Melanocyte of skin (primary cell): ENCODE data around the gene TOMT. TPM values are rescaled to one million over a fixed set of nuclear protein-coding genes. Genes with fewer than 3 reads are reported as not detected.

Experiments
- small RNA-seq, 2 donors: library from RNA; depleted of rRNA; stranded (forward); fragments of <200 nt; gene quantifications; one replicate each; pipeline ENCODE3, GENCODE V24; 2012
- total RNA-seq, 2 donors: library from RNA; depleted of rRNA; stranded (reverse); fragments of >200 nt; gene quantifications; 2 replicates each; pipeline ENCODE4 v1.2.3, GENCODE V29; 2012

The TOMT gene, protein sequence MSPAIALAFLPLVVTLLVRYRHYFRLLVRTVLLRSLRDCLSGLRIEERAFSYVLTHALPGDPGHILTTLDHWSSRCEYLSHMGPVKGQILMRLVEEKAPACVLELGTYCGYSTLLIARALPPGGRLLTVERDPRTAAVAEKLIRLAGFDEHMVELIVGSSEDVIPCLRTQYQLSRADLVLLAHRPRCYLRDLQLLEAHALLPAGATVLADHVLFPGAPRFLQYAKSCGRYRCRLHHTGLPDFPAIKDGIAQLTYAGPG
- total RNA-seq = under 1 TPM in 1 of 2 donors, not detected in 1; under 0.01 TPM

DNA sequence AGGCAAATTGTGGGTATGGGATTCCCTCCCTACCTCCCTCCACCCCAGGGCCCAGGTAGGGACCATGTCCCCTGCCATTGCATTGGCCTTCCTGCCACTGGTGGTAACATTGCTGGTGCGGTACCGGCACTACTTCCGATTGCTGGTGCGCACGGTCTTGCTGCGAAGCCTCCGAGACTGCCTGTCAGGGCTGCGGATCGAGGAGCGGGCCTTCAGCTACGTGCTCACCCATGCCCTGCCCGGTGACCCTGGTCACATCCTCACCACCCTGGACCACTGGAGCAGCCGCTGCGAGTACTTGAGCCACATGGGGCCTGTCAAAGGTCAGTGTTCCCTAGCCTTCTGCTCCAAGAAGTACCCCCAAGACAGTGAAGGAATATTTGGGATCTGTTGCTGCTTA is at the start of gene TOMT:
Gene TOMT (plus strand): TSS at position 37 of the 400 bp plus-strand sequence. CDS start 28 bp downstream, at position 65.

DNA sequence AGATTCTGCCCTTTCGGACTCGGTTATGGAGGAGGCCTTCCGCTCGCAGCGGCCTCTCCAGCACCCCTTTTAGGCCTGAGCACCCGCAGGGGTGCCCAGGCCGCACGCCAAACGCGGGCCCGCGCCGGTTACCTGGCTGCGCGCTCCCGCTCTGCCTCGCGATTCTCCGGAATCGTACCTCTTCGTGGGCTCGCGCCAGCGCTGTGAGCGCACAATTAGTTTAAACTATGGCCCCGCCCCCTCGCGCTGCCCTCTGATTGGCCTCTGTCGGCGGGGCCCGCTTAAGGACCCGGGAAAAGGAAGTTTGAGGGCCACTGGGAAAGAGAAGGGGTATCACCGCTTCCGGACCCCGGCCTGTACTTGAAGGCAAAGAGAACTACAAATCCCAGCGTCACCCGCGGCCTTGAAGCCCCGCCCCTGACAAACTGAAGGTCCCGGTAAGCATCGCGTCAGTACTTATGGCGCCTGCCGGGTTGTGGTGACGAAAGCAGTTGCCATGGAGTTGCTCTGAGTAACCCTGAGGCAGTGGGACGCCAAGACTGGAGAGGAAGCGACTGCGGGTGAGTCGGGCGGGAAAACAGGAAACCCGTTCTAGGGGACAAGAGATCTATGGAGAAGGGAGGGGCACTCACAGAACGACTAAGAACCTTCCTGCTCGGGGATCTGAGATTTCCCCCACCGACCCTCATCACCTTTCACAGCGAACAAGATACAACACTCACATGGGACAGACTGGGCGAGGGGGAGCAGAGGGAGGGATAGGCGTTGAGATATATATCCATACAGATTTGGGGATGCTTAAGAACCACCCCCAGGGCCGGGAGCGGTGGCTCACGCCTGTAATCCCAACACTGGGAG is 25.2 kb upstream of the TOMT start, which contains the start of the genes LRRC51 and NUMA1:
Gene LRRC51 (plus strand): TSS at position 525 of the 858 bp plus-strand sequence. CDS start 8,234 bp downstream, outside the sequence.
Gene NUMA1 (minus strand): TSS at position 217 of the 858 bp plus-strand sequence. CDS start 44,599 bp downstream, outside the sequence.

DNA sequence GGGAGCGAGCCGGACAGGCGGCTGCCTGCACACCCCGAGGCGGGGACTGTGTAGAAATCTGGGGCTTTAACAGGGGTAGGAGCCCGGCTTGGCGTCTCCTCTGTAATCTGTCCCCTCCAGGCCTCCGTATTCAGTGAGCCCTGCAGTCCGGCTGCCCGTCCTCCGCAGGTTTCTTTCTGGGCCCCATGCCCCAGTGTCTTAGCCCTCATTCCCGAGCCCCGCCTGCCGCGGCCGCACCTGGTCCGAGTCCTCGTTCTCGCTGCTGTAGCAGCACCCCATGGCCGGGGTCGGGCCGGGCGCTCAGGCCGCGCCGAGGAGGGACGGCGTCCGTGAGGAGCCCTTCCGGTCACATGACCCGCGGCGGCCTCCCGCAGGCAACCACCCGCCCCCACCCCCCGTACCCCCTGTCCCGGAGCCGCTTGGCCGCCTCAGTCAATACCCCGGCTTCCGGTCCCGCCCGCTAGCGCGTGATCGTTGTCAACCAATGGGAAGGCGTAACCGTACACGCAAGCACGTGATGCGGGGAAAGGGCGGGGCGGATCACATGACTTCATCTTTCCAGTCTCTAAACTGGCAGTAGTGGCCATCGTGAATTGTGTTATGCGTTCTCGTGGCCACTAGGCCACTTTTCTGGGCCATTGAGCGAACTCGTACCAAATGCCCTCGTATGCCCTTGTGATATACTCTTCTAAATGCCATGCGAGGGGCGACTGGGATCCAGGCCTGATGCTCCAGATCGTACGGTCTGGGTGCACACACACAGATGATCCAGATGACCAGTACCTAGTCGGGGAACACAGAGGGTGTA is 2.6 kb upstream of the TOMT start, which contains the start of gene LAMTOR1:
Gene LAMTOR1 (minus strand): TSS at position 352 of the 808 bp plus-strand sequence. CDS start 73 bp downstream, at position 279.

DNA sequence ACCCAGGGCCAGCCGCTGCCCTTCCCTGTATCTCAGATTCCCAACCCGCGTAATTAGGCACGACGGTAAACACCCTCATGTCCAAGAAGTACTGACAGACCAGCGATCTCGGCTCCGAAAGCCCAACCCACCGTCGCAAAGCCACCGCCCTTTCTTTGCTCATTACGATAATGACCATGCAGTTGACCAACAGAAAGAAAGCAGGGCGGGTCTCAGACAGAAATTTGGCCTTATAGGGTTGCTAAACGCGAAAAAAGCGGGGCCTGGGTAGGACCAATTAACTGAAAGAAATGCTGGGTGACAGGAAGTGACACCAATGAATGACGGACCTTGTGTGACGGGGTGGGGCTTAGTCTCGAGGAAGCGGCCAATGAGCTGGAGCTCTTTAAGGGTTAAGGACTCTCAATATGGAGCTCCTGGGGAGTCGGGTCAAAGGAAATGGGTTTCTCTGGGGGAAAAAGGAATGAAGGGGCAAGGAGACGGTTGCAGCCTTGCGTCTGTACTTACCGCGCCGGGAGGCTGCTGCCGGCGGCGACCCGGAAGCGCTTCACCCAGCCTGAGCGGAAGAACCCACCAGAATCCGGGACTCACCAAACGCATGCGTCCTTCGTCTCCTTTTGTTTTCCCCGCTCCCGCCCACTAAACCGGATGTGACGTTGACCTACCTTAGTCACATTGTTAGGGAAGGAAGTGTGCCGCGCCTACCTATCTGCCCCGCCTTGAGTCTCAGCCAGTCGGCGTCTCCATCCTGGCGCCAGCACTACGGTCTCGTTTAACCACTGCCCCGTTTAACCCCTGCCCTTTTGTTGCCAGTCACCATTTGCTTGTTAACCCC is 6.6 kb downstream of the TOMT start, which contains the start of gene ANAPC15:
Gene ANAPC15 (minus strand): TSS at position 553 of the 835 bp plus-strand sequence. CDS start 1,419 bp downstream, outside the sequence.

DNA sequence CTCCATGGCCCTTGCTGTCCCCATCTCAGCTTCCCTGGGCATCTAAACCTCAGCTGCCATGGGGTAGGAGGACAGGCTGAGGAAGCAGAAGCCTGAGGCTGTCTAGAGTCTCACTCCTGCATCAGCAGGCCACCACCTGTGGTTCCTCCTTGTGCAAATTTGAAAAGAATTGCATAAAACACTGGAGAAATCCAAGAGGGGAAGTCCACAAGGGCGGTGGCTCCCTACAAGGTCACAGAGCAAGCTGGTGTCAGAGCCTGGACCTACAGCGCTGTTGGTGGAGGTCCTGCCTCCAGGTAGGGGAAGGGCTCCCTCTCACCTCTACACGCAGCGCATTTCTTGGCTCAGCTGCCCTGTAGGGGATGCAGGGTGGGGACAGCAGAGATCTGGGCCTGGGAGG is 29.7 kb downstream of the TOMT start, which contains the start of gene FOLR3:
Gene FOLR3 (plus strand): TSS at position 253 of the 400 bp plus-strand sequence. CDS start 228 bp downstream, outside the sequence.

Small RNA genes within 50 kb of the gene (small RNA-seq; reads per million reads assigned to genes)
- 0 to 0.06 reads per million in 2 donors for gene MIR3165

Other genes with a start within 250 kb of the TOMT start
- not detected for gene DEFB131B, start 227.5 kb upstream of the TOMT start, total RNA-seq
- gene XNDC1N, start 177.3 kb upstream of the TOMT start, total RNA-seq = 1 to 10 TPM; 2.8 to 4.3 TPM
- gene RNF121, start 176.9 kb upstream of the TOMT start, total RNA-seq = 10 to 100 TPM; 16.5 to 21.6 TPM
- gene IL18BP, start 107.0 kb upstream of the TOMT start, total RNA-seq = 1 to 10 TPM; 1.4 to 2.0 TPM
- gene NUMA1, start 25.4 kb upstream of the TOMT start, total RNA-seq = 100 to 1,000 TPM; 100 to 103 TPM
- gene LRRC51, start 25.1 kb upstream of the TOMT start, total RNA-seq = 1 to 10 TPM; 3.4 to 4.7 TPM
- gene LAMTOR1, start 2.6 kb upstream of the TOMT start, total RNA-seq = 100 to 1,000 TPM; 131 to 157 TPM
- 10 to 100 TPM; 20.0 to 38.3 TPM for gene ANAPC15, start 6.8 kb downstream of the TOMT start, total RNA-seq
- not detected for gene FOLR3, start 29.8 kb downstream of the TOMT start, total RNA-seq
- not detected for gene FOLR1, start 86.2 kb downstream of the TOMT start, total RNA-seq
- not detected for gene FOLR2, start 110.9 kb downstream of the TOMT start, total RNA-seq
- 10 to 100 TPM; 74.3 TPM for gene INPPL1, start 118.8 kb downstream of the TOMT start, total RNA-seq
- gene PHOX2A, start 138.3 kb downstream of the TOMT start, total RNA-seq = not detected